Endothelial cell (in vitro differentiated cells): ENCODE results near the gene GREM2. TPM values are rescaled to one million over a fixed set of nuclear protein-coding genes. Genes with fewer than 3 reads are reported as not detected.

ENCODE experiments used
- DNase-seq: peaks from one replicate; pipeline ENCODE4 v3.0.0; 2021; ENCODE audit warnings: low spot score
- H3K27ac Mint-ChIP-seq: one replicate; pipeline ENCODE4 v1.8.0; 2021; ENCODE audit warnings: mixed read lengths, inconsistent platforms; ENCODE audit not compliant: unreplicated experiment
- H3K27me3 Mint-ChIP-seq: one replicate; pipeline ENCODE4 v1.8.0; 2021; ENCODE audit warnings: mild to moderate bottlenecking, moderate library complexity, mixed read lengths, inconsistent platforms; ENCODE audit not compliant: unreplicated experiment
- H3K36me3 Mint-ChIP-seq: one replicate; pipeline ENCODE4 v1.8.0; 2021; ENCODE audit warnings: mild to moderate bottlenecking, low read depth, mixed read lengths, inconsistent platforms; ENCODE audit not compliant: unreplicated experiment
- H3K4me1 Mint-ChIP-seq: one replicate; pipeline ENCODE4 v1.8.0; 2021; ENCODE audit warnings: mild to moderate bottlenecking, mixed read lengths, inconsistent platforms; ENCODE audit not compliant: unreplicated experiment
- H3K4me3 Mint-ChIP-seq: one replicate; pipeline ENCODE4 v1.8.0; 2021; ENCODE audit warnings: mild to moderate bottlenecking, mixed read lengths, inconsistent platforms; ENCODE audit not compliant: unreplicated experiment
- H3K9me3 Mint-ChIP-seq: one replicate; pipeline ENCODE4 v1.8.0; 2021; ENCODE audit warnings: mixed read lengths, inconsistent platforms; ENCODE audit not compliant: unreplicated experiment
- CTCF ChIP-seq: fragments of 200-600 bp; sonication (generic); IDR thresholded peaks from one replicate; pipeline ENCODE4 v1.5.0; 2021; ENCODE audit warnings: antibody characterized with exemption; ENCODE audit not compliant: unreplicated experiment
- total RNA-seq: library from RNA; stranded (reverse); fragmentation: NEBNext Ultra II Directional; extraction: Animal tissue kit (Norgen Biotek cat#: 25700); gene quantifications from one replicate; pipeline ENCODE4 v1.2.1, GENCODE V29; 2021; ENCODE audit not compliant: unreplicated experiment

Gene GREM2
- total RNA-seq, 1 donor from 2014 or later: 0.23 TPM

GRCh38 chr1:240567066-240567465 lies 44.9 kb downstream of the GREM2 start:
- Mint-ChIP-seq H3K4me3 (no peak overlapping the region), H3K27ac (no peak overlapping the region), H3K36me3 (no peaks in the 10 kb centered on the region), H3K27me3 (no peaks in the 10 kb centered on the region), H3K9me3 (no peaks in the 10 kb centered on the region), H3K4me1 (no peaks in the 10 kb centered on the region)
- TF ChIP-seq CTCF: no peak
- DNase-seq: no peak

GRCh38 chr1:240562779-240563178 lies 49.2 kb downstream of the GREM2 start:
- no peak for TF ChIP-seq CTCF
- Mint-ChIP-seq H3K9me3 (no peaks in the 10 kb centered on the region), H3K27ac (no peak overlapping the region), H3K27me3 (no peaks in the 10 kb centered on the region), H3K36me3 (no peaks in the 10 kb centered on the region), H3K4me1 (no peaks in the 10 kb centered on the region), H3K4me3 (no peak overlapping the region)
- no peak for DNase-seq

GRCh38 chr1:240562111-240562590 lies 49.8 kb downstream of the GREM2 start:
- Mint-ChIP-seq H3K4me3 (no peak overlapping the region), H3K36me3 (no peaks in the 10 kb centered on the region), H3K27ac (no peak overlapping the region), H3K9me3 (no peaks in the 10 kb centered on the region), H3K27me3 (no peaks in the 10 kb centered on the region), H3K4me1 (no peaks in the 10 kb centered on the region)
- no peak for DNase-seq
- TF ChIP-seq CTCF: no peak

GRCh38 chr1:240559781-240560180 lies 52.2 kb downstream of the GREM2 start:
- Mint-ChIP-seq H3K4me1 (peaks cover 8% of the 10 kb centered on the region), H3K27ac (no peak overlapping the region), H3K27me3 (no peaks in the 10 kb centered on the region), H3K4me3 (no peak overlapping the region), H3K36me3 (no peaks in the 10 kb centered on the region), H3K9me3 (no peaks in the 10 kb centered on the region)
- no peak for TF ChIP-seq CTCF
- DNase-seq: no peak

- H3K36me3 Mint-ChIP-seq: no peaks in the 10 kb centered on the region
- DNase-seq: no peak
- no peak overlapping the region for H3K27ac Mint-ChIP-seq
- no peak for TF ChIP-seq CTCF
- no peak overlapping the region for H3K4me3 Mint-ChIP-seq
- no peaks in the 10 kb centered on the region for H3K27me3 Mint-ChIP-seq
- peaks cover 8% of the 10 kb centered on the region for H3K4me1 Mint-ChIP-seq
- no peaks in the 10 kb centered on the region for H3K9me3 Mint-ChIP-seq
Measured at GRCh38 chr1:240555524-240555923, 56.4 kb downstream of the GREM2 start.
